ENCODE measurements around the gene DPP6.
"Not testable (repeated sequence)": the region's sequence is repeated elsewhere in the genome, so short reads cannot be mapped to it uniquely, and the experiment has no call there.

DNA sequence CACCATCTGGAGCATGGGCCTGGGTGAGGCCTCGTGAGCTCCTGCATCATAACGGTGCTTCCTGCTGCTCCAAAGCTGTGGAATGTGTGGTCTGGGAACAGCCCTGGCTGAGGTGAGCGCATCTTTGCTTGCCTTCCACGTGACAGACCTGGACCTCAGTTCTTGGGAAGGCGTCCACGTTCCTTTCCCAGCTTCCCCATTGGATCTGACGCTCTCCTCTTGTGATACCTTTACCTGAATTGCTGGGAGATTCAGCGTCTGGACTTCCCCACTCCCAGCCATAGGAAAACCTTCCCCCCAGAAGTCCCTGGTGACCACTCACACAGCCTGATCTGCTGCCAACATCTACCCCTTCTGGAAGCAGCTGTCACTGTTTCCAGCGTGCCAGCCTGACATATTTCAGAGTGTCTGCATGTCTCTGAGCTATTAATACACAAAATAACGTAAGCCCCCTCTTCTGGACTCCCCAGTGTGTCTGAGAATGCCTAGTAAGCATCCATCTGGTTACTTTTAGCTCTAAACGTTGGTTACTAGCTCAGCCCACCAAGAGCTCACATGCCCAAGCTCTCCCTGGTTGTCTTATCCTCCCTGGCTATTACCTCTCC, 21.6 kb upstream of the DPP6 start:
- TF ChIP-seq, protein P1, sequence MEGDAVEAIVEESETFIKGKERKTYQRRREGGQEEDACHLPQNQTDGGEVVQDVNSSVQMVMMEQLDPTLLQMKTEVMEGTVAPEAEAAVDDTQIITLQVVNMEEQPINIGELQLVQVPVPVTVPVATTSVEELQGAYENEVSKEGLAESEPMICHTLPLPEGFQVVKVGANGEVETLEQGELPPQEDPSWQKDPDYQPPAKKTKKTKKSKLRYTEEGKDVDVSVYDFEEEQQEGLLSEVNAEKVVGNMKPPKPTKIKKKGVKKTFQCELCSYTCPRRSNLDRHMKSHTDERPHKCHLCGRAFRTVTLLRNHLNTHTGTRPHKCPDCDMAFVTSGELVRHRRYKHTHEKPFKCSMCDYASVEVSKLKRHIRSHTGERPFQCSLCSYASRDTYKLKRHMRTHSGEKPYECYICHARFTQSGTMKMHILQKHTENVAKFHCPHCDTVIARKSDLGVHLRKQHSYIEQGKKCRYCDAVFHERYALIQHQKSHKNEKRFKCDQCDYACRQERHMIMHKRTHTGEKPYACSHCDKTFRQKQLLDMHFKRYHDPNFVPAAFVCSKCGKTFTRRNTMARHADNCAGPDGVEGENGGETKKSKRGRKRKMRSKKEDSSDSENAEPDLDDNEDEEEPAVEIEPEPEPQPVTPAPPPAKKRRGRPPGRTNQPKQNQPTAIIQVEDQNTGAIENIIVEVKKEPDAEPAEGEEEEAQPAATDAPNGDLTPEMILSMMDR (conservative IDR thresholded peaks at IDR 0.05 in 1 of 2, IDR thresholded peaks at IDR 0.05 in 1 of 2; ENCODE audit: extremely low read depth in 1 of 2, insufficient read depth in 1 of 2, low read depth in 1 of 2, low read length in 2 of 2) = not testable (repeated sequence)
- not testable (repeated sequence) for TF ChIP-seq EZH2 (IDR thresholded peaks at IDR 0.05; ENCODE audit: borderline replicate concordance, low read length)
